HG03175 (cell line): ENCODE measurements around the gene KATNA1.

ENCODE experiments used
- ATAC-seq: cut with Tn5 transposase; IDR thresholded peaks from one replicate; pipeline ENCODE4 v1.9.1; 2021; ENCODE audit warnings: mild to moderate bottlenecking, moderate library complexity; ENCODE audit not compliant: unreplicated experiment

KATNA1 gene

GRCh38 chr6:149545258-149545753 is 103.2 kb downstream of the KATNA1 start:
- peak; percentile 41 for ATAC-seq
